ENCODE measurements around the gene PPP2R2C. TPM values are rescaled to one million over a fixed set of nuclear protein-coding genes. Genes with fewer than 3 reads are reported as not detected.

PPP2R2C gene
- total RNA-seq, 1 experiment from 2014 or later = 32.9 TPM

GRCh38 chr4:6369511-6369910, 102.9 kb downstream of the PPP2R2C start:
- no peak overlapping the region for H3K9ac ChIP-seq (ENCODE audit: low read length)
- intact Hi-C loops (cut with micrococcal nuclease) = no loop called here
- no peak for ATAC-seq

More at GRCh38 chr4:6369511-6369910, 102.9 kb downstream of the PPP2R2C start:
- RAD21 ChIA-PET (ENCODE audit: low non-redundant PET in 1 of 2, low total read pairs in 2 of 2, uncharacterized antibody in 2 of 2, unreplicated experiment in 2 of 2) = no interaction called here
- Histone ChIP-seq H3K9me2 (ENCODE audit: insufficient read depth) (no peaks in the 10 kb centered on the region), H3K4me2 (ENCODE audit: low read length) (no peak overlapping the region), H3K27me3 (ENCODE audit: insufficient read depth, low read length) (peaks cover 7% of the 10 kb centered on the region; the same call in 1 of the 2 replicates), H4K20me1 (ENCODE audit: insufficient read depth) (no peaks in the 10 kb centered on the region), H3K4me3 (replicated peaks in 1 of 2; ENCODE audit: low read depth in 1 of 2, low read length in 2 of 2) (no peak overlapping the region), H3K79me2 (ENCODE audit: insufficient read depth, low read length) (no peaks in the 10 kb centered on the region), H3K27ac (ENCODE audit: low read depth, low read length) (no peak overlapping the region), H3K9me3 (ENCODE audit: control insufficient read depth in 1 of 2, insufficient read depth in 1 of 2, low read depth in 1 of 2, low read length in 2 of 2) (no peaks in the 10 kb centered on the region), H3K4me1 (ENCODE audit: control insufficient read depth in 1 of 2, insufficient read depth in 2 of 2, low read length in 2 of 2) (no peaks in the 10 kb centered on the region), H3K36me3 (ENCODE audit: control insufficient read depth in 1 of 2, insufficient read depth in 2 of 2, low read length in 2 of 2) (peaks cover 0 to 5% of the 10 kb centered on the region in 2 experiments; a peak in 1 of 4 replicates), H2AFZ (ENCODE audit: low read depth, low read length, poor library complexity, severe bottlenecking) (no peak overlapping the region)
- no peak for DNase-seq (ENCODE audit: low read depth, low spot score)
- no TSS peak for BruUV-seq (replicated peaks)
- POLR2A ChIA-PET = no interaction called here
- CTCF ChIA-PET = no interaction called here
- TF ChIP-seq SP1 (IDR thresholded peaks at IDR 0.05; ENCODE audit: low read depth) (no peak), EZH2phosphoT487 (IDR thresholded peaks at IDR 0.05; ENCODE audit: borderline replicate concordance) (no peak), MAX (IDR thresholded peaks at IDR 0.05) (no peak), YY1 (IDR thresholded peaks at IDR 0.05; ENCODE audit: extremely low read depth, insufficient replicate concordance, low read depth, low read length) (no peak), ATF3 (IDR thresholded peaks at IDR 0.05) (no peak), CEBPB (IDR thresholded peaks at IDR 0.05; ENCODE audit: low read depth) (no peak), CBX3 (IDR thresholded peaks at IDR 0.05; ENCODE audit: low read depth) (no peak), ZFX (IDR thresholded peaks at IDR 0.05) (no peak), SIN3A (IDR thresholded peaks at IDR 0.05; ENCODE audit: low read depth) (no peak), EGR1 (IDR thresholded peaks at IDR 0.05; ENCODE audit: low read depth) (no peak), EZH2 (IDR thresholded peaks at IDR 0.05) (no peak), JUND (IDR thresholded peaks at IDR 0.05) (no peak), RAD21 (IDR thresholded peaks at IDR 0.05; ENCODE audit: low read depth) (no peak), ELF1 (IDR thresholded peaks at IDR 0.05; ENCODE audit: borderline replicate concordance, low read depth) (no peak), POLR2AphosphoS5 (IDR thresholded peaks at IDR 0.05; ENCODE audit: low read depth, low read length) (no peak), SRF (IDR thresholded peaks at IDR 0.05; ENCODE audit: low read depth) (no peak), CTCF (IDR thresholded peaks at IDR 0.05 in 2 of 3, conservative IDR thresholded peaks at IDR 0.05 in 1 of 3; ENCODE audit: borderline replicate concordance in 1 of 3, insufficient read depth in 1 of 3, low read depth in 2 of 3, low read length in 2 of 3) (no peak), ZNF274 (IDR thresholded peaks at IDR 0.05; ENCODE audit: low read depth, low read length) (no peak)

All from HCT116 (cell line).